GM06990 (cell line): Measurements from ENCODE around the gene FNIP1.

Experiments used
- DNase-seq: peaks from one replicate; pipeline ENCODE4 v3.0.0-alpha.2; 2011; ENCODE audit not compliant: insufficient read length; ENCODE audit errors: extremely low read depth
- H3K27me3 ChIP-seq: replicated peaks from 2 replicates; pipeline ENCODE4 v1.6.0; 2011; ENCODE audit warnings: low read length; ENCODE audit not compliant: control insufficient read depth, insufficient read depth
- H3K36me3 ChIP-seq: 2 replicates; pipeline ENCODE4 v1.5.1; 2011; ENCODE audit warnings: low read length; ENCODE audit not compliant: control insufficient read depth, insufficient read depth
- H3K4me3 ChIP-seq: replicated peaks from 2 replicates; pipeline ENCODE4 v1.5.1; 2011; ENCODE audit warnings: low read depth, mild to moderate bottlenecking, control low read depth, low read length
- CTCF ChIP-seq: IDR thresholded peaks from 2 replicates; pipeline ENCODE4 v1.5.1; 2011; ENCODE audit warnings: low read length, control low read depth, mild to moderate bottlenecking, inconsistent platforms; ENCODE audit not compliant: insufficient read depth, poor library complexity, severe bottlenecking

FNIP1 gene

GRCh38 chr5:131810510-131811249, 13.9 kb upstream of the FNIP1 start:
- H3K27me3 ChIP-seq, result no peaks in the 10 kb centered on the region
- H3K36me3 ChIP-seq, result no peaks in the 10 kb centered on the region
- no peak overlapping the region for H3K4me3 ChIP-seq
- no peak for DNase-seq
- peak; percentile 34 for TF ChIP-seq CTCF

DNA sequence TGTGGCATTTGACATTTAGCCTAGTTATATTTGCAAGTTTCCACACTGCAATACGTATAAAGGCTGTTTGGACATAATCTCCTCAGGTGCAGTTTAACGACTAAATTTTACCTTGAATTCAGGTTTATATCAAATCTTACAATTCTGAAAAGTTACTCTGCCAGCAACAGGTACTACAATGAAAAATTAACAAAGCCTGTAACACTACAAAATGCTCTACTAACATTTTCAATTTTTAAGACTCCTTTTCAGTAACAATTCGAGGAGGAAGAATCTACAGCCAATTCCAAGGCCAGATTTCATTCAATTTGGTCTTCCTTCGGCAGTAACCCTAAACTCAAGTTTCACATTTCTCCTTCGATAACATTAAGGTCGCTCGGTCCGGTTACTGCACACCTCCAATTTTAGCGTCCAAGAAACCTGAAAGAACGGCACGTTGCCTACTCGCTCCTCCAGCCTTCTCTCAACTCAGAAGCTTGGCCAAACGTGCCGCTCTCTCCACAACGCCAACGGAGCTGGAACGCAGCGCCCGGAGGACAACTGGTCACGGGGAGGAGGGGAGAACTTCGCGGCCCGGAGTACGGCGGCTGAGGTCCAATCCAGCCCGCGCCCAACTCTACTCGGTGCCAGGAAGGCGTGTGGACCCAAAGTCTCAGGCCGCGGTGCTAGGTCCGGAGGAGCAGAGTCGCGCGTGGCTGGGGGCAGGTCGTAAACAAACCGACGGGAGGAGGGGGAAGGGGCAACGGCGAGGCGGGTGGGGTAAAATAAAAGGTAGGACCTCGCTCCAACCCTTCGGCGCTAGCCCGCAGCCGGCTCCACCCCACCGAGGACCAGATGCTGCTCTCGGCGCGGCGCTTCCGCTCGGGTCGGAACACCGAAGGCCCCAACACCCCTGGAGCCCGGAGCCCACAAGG, 681 bp downstream of the FNIP1 start:
- H3K27me3 ChIP-seq, result no peaks in the 10 kb centered on the region
- TF ChIP-seq CTCF, result no peak
- peak overlapping the region; percentile 87 for H3K4me3 ChIP-seq
- H3K36me3 ChIP-seq, result no peaks in the 10 kb centered on the region
- DNase-seq, result no peak

DNA sequence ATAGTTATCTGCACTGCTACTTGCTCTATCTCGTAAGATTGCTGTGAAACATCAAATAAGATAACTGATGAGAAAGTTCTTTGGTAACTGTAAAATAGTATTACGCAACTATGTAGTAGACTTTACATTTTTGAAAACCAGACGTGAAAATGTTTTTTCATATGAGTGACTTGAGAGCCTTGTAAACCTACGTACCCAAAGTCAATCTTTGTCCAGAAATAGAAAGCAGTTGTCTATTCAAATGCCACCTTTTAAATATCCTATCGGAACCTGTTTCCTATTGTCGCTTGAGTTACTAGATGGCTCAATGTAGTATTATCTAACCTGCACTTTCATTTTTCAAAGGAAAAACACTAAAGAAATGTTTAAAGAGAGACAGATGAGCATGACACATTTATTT, 1.6 kb downstream of the FNIP1 start:
- no peaks in the 10 kb centered on the region for H3K36me3 ChIP-seq
- peak overlapping the region; percentile 87 for H3K4me3 ChIP-seq
- no peak for DNase-seq

DNA sequence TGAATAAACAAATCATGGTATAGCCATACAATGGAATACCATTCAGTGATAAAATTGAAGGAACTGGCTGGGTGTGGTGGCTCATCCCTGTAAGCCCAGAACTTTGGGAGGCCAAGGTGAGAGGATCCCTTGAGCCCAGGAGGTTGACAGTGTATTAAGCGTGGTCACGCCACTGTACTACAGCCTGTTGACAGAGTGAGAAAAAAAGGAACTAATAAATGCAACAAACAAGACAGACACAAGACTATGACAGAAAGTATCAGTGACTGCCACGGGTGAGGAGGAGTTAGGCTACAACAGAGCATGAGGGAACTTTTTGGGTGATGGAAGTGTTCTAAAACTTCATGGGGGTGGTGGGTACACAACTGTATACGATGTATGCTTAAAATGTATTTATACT, 2.2 kb downstream of the FNIP1 start:
- Histone ChIP-seq H3K27me3 (no peaks in the 10 kb centered on the region), H3K36me3 (no peaks in the 10 kb centered on the region), H3K4me3 (no peak overlapping the region)
- peak; percentile 16 for DNase-seq
- TF ChIP-seq CTCF, result no peak

More for the DNA sequence above, 1.6 kb downstream of the FNIP1 start:
- no peaks in the 10 kb centered on the region for H3K27me3 ChIP-seq
- no peak for TF ChIP-seq CTCF

GRCh38 chr5:131792896-131793295, 3.9 kb downstream of the FNIP1 start:
- no peak overlapping the region for H3K4me3 ChIP-seq
- no peak for TF ChIP-seq CTCF
- H3K27me3 ChIP-seq, result no peaks in the 10 kb centered on the region
- DNase-seq, result no peak
- no peaks in the 10 kb centered on the region for H3K36me3 ChIP-seq
